Stimulated activated naive CD8-positive, alpha-beta T cell treated with anti-CD3 and anti-CD28 coated beads, Interleukin-15, Interleukin-2, amounts not matched to agents 100 ng/mL and 50 ng/mL, for 24 hours (primary cell): ENCODE results near the gene RPLP2.
A peak's percentile ranks its signal among the peaks of the same experiment; 100 is the strongest.

Experiments used
- H3K27ac Mint-ChIP-seq: one replicate; pipeline ENCODE4 v1.8.0; 2021; ENCODE audit warnings: mild to moderate bottlenecking, mixed read lengths
- H3K27me3 Mint-ChIP-seq: one replicate; pipeline ENCODE4 v1.8.0; 2021; ENCODE audit warnings: mixed read lengths
- H3K36me3 Mint-ChIP-seq: one replicate; pipeline ENCODE4 v1.8.0; 2021; ENCODE audit warnings: low read depth, mixed read lengths
- H3K4me1 Mint-ChIP-seq: one replicate; pipeline ENCODE4 v1.8.0; 2021; ENCODE audit warnings: low read depth, mixed read lengths
- H3K4me3 Mint-ChIP-seq: one replicate; pipeline ENCODE4 v1.8.0; 2021; ENCODE audit warnings: mild to moderate bottlenecking, mixed read lengths
- H3K9me3 Mint-ChIP-seq: one replicate; pipeline ENCODE4 v1.8.0; 2021; ENCODE audit warnings: mixed read lengths

Gene RPLP2

DNA sequence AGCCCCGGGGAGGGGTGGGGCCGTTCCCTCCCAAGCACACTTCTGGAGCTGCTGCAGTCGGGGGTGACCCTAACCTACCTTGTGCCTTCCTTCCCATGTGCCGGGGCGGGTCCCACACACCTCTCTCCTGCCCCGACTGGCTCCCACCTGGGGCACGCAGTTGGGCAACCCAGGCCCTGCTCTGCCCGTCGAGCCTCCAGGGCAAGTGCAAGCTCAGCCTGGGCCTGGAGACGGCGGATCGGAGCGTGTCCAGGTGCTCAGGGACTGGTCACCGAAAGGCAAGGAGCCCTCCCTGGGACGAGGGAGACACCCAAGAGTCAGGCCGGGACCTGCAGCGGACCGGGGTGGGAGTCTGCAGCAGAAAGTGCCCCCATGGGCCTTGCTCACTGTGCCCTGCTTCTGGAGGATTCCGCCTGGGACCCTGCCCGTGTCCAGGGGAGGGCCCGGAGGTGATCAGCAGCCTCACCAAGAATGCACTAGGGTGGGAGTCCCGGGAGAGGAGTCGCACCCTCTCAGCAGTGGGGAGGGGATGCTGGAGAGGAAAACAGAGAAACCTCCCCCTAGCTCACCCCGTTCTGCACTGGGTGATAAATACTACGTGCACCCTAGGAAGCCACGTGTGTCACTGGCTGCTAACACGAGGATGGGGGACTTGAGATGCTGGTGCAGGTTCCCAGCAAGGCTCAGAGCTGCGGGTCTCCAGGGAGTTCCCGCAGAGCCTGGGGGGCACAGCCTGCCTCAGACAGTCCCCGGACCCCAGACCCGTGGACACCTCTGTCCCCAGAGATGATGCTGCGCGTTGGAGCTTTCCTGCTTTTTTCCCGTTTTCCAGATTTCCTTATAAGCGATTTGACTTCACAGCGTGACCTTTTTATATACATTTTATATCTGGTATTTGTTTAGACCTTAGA lies 27.2 kb upstream of the RPLP2 start:
- peaks cover 14% of the 10 kb centered on the region for H3K4me1 Mint-ChIP-seq
- H3K27me3 Mint-ChIP-seq, result no peaks in the 10 kb centered on the region
- no peak overlapping the region for H3K4me3 Mint-ChIP-seq
- peaks cover 7% of the 10 kb centered on the region for H3K36me3 Mint-ChIP-seq
- H3K9me3 Mint-ChIP-seq, result no peaks in the 10 kb centered on the region
- no peak overlapping the region for H3K27ac Mint-ChIP-seq

DNA sequence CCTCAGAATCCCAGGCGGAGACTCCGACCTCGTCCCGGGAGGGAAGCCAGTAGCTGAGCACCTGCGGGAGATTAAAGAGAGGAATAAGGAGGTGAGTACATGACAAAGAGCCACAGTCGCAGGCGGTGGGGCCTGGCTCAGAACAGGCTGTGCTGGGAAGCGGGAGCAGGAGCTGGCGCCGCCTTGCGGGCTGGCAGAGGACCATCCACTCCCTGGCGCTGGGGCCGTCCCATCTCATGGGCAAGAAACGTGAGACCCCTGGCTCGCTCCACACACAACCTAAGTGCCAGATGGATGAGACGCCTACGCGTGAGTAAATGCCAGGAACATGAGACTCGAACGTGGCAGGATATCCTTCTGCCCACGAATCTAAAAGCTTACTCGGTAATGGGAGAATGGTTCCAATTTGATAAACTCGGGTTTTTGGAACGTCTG lies 26.2 kb upstream of the RPLP2 start:
- H3K9me3 Mint-ChIP-seq, result no peaks in the 10 kb centered on the region
- peaks cover 12% of the 10 kb centered on the region for H3K4me1 Mint-ChIP-seq
- H3K27me3 Mint-ChIP-seq, result no peaks in the 10 kb centered on the region
- H3K27ac Mint-ChIP-seq, result no peak overlapping the region
- H3K36me3 Mint-ChIP-seq, result peaks cover 7% of the 10 kb centered on the region
- H3K4me3 Mint-ChIP-seq, result no peak overlapping the region

DNA sequence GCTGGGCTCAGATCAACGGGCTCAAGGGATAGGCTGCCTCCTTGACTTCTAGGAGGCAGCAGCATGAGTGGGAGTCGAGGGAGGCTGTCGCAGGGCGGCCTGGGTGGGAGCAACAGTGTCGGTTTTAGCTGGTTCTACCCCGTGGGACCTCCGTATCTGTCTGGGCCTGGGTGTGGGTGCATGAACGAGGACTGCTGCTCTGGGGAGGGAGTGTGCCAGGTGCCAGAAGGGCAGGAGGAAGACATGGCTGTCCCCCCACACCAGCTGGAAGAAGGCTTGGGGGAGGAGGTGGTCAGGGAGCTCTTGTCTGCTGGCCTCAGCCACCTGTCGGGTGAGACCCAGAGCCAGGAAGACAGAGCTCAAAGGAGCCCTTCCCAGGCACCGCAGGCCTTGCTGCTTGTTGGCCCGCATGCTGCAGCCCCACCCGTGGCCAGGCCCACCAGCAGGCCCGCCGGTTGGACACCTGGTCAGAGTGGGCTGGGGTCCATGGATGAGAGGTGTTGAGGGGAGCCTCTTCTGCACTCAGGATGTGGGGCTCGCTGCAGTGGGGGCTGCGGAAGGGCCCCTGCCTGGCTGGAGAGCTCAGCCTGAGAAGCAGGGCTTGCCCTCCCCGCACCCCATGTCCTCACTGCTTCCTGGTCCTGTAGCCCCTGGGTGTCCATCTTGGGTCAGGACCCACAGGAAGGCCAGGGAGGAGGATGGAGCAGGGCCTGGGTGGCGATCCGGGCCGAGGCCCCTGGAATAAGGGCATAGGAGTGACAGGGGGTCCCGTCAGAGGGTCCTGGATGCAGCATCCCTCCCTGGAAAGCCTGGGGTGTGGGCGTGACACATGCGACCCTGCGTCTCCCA lies 23.3 kb upstream of the RPLP2 start:
- no peak overlapping the region for H3K4me3 Mint-ChIP-seq
- H3K9me3 Mint-ChIP-seq, result no peaks in the 10 kb centered on the region
- peaks cover 9% of the 10 kb centered on the region for H3K36me3 Mint-ChIP-seq
- H3K4me1 Mint-ChIP-seq, result no peaks in the 10 kb centered on the region
- H3K27ac Mint-ChIP-seq, result no peak overlapping the region
- H3K27me3 Mint-ChIP-seq, result no peaks in the 10 kb centered on the region

DNA sequence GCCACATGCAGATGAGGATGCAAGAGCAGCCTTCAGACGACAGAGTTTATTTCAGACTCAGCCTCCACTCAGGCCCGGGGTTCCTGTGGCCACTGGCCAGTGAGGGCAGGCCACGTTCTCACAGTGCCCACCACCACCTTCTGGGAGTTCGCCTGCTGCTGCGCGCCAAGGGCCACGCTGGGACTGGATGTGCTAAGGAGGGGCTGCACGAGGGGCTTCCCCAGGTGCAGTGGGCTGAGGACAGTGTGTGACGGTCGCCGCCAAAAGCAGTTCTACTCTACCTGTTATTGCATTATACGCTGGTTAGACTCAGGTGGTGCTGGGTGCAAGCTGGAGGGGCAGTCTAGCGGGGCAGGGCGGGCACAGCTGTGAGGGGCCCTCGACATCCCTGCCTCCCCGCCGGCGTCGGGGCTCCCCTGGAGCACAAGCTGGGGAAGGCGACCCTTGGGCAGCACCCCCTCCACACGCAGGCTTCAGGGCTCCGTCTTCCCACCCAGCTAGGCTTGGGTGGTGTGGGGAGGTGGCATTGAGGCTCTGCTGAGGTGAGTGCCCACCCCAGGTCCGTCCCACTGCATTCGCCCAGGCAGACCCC lies 22.6 kb upstream of the RPLP2 start:
- no peaks in the 10 kb centered on the region for H3K9me3 Mint-ChIP-seq
- no peak overlapping the region for H3K4me3 Mint-ChIP-seq
- no peaks in the 10 kb centered on the region for H3K4me1 Mint-ChIP-seq
- no peaks in the 10 kb centered on the region for H3K27me3 Mint-ChIP-seq
- no peak overlapping the region for H3K27ac Mint-ChIP-seq
- H3K36me3 Mint-ChIP-seq, result peaks cover 12% of the 10 kb centered on the region

DNA sequence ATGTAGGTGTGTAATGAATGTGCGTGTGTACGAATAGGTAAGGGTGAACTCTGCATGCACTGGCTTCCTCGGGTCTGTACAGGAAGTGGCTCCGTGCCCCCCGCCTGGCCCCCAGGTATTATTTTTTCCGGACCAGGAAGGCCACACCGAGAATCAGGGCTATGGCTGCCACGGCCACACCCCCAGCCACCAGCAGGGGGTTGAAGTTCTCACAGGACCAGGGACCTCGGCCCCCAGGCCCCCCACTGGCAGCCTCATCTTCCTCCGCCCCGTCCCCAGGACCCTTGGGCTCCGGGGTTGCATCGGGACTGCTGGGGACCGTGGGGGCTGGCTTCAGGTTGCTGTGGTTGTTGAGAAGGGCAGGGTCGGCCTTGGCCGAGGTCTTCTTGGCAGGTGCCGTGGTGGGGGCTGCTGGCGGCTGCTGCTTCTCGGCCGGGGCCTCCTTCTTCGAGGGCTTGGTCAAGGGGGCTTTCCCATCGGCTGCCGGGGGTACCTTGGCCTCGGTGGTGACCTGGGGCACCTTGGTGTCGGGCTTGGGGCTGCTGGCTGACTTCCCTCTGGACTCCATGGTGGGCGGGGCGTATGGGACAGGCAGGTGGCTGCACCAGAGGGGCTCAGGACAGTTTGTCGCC lies 21.6 kb upstream of the RPLP2 start:
- no peaks in the 10 kb centered on the region for H3K9me3 Mint-ChIP-seq
- H3K27me3 Mint-ChIP-seq, result no peaks in the 10 kb centered on the region
- no peak overlapping the region for H3K4me3 Mint-ChIP-seq
- no peak overlapping the region for H3K27ac Mint-ChIP-seq
- no peaks in the 10 kb centered on the region for H3K4me1 Mint-ChIP-seq
- H3K36me3 Mint-ChIP-seq, result peaks cover 12% of the 10 kb centered on the region

DNA sequence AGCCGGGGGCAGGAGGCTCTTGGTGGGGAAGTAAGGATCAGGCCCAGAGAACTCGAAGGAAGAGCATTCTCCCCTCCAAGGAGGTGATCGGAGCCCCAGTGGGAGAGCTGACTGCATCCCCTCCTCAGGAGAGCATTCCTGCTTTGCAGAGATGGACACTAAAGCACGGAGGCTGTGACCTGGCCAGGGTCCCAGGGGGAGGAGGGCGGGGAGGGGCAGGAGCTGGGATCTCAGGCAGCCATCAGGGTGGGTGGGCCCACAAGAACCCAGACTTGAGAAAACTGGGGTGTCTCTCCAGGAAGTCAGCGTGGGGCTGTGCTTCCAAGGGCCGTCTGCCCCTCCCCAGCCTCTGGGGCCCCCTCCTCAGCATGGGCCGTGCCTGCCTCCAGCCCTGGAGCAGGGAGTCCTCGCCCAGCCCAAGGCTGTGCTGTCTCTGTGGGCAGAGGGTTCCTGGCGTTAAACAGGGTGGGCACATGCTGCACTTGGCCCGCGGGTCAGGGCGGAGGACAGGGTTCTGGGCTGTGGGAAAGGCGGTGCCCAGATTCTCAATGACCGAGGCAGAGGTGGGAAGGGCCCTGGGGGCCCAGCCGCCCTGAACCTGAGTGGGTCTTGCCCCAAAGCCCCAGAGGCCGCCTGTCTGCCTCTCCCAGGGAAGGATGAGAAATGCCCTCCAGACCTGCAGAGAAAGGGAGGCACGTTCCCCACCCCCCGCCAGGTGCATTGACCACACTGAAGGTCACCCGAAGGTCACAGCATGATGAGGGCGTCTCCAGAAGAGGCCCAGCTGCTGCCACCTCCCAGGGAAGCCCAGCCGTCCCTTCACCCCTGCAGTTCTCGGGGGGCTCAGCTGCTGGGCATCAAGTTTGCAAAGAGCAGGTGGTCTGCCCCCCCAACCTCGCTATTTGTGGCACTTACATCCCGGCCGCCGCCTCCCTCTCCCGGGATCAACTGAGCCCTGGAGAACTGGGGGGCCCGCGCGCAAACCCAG lies 20.5 kb upstream of the RPLP2 start:
- Mint-ChIP-seq H3K4me1 (no peaks in the 10 kb centered on the region), H3K9me3 (no peaks in the 10 kb centered on the region), H3K27me3 (no peaks in the 10 kb centered on the region), H3K36me3 (peaks cover 9% of the 10 kb centered on the region), H3K27ac (no peak overlapping the region), H3K4me3 (peak overlapping the region; percentile 20)

DNA sequence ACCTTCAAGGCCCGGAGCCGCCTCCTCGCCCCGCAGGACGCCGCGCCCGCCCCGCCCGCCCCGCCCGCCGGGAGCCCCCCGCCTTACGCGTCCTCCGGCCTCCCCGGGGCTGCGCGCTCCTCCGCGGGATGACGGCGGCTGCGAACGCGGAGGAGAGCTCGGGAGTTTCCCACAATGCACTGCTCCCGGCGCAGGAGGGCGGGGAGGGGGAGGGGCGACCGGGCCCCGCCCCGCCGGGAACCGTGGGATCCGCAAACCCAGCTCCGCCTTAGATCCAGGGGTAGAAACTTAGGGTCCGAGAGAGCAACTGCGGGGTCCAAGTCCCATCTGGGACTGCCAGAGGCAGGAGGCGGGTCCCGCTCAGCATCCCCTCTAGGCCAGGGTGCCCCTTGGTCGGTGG lies 19.8 kb upstream of the RPLP2 start, which contains the start of gene CEND1:
TSS of gene CEND1 (minus strand) at position 148 of the 400 bp plus-strand sequence. CDS start 1,514 bp downstream, outside the sequence.
- Mint-ChIP-seq H3K4me3 (peak within 1 kb of the TSS; percentile 20), H3K27me3 (no peaks in the 10 kb centered on the region), H3K36me3 (peaks cover 9% of the 10 kb centered on the region), H3K4me1 (no peaks in the 10 kb centered on the region), H3K9me3 (no peaks in the 10 kb centered on the region), H3K27ac (no peak within 1 kb of the TSS)

DNA sequence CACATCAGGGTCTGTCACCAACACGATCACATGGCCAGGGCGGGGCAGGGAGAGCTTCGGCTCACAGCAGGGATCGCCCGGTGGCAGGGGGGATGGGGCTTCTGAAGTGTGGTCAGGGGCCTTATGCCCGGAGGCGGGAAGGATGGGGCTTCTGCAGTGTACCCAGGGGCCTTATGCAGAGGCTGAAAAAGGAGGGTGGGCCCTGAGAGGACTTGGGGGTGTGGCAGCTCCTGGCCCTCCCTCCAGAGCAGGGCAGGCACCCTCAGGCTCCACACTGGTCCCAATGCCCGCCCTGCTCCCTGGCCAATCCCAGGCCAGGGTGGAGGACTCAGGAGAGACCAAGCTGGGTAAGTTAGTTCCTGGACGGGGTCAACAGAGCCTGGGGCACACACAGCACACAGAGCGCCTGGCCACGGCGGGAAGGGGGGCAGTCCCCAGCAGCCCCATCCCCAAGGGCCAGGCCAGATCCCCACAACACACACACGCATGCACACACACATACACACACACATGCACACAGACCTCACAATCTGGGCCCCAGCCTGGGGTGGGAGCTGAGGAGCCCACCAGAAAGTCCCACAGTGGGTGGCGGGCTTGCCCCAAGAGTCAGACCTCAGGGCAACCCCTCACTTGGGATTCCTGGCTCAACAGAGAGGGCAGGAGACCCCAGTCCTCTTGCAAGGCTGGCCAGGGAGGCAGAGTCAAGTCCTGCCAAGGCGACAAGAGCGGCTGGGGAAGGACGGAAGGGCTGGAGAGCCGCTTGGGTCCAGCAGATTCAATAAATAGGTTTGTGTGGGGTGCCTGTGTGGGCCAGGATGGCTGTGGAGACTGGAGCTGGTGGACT lies 18.8 kb upstream of the RPLP2 start:
- no peak overlapping the region for H3K4me3 Mint-ChIP-seq
- H3K27me3 Mint-ChIP-seq, result no peaks in the 10 kb centered on the region
- H3K27ac Mint-ChIP-seq, result no peak overlapping the region
- H3K36me3 Mint-ChIP-seq, result peaks cover 9% of the 10 kb centered on the region
- H3K9me3 Mint-ChIP-seq, result no peaks in the 10 kb centered on the region
- H3K4me1 Mint-ChIP-seq, result peaks cover 1% of the 10 kb centered on the region

DNA sequence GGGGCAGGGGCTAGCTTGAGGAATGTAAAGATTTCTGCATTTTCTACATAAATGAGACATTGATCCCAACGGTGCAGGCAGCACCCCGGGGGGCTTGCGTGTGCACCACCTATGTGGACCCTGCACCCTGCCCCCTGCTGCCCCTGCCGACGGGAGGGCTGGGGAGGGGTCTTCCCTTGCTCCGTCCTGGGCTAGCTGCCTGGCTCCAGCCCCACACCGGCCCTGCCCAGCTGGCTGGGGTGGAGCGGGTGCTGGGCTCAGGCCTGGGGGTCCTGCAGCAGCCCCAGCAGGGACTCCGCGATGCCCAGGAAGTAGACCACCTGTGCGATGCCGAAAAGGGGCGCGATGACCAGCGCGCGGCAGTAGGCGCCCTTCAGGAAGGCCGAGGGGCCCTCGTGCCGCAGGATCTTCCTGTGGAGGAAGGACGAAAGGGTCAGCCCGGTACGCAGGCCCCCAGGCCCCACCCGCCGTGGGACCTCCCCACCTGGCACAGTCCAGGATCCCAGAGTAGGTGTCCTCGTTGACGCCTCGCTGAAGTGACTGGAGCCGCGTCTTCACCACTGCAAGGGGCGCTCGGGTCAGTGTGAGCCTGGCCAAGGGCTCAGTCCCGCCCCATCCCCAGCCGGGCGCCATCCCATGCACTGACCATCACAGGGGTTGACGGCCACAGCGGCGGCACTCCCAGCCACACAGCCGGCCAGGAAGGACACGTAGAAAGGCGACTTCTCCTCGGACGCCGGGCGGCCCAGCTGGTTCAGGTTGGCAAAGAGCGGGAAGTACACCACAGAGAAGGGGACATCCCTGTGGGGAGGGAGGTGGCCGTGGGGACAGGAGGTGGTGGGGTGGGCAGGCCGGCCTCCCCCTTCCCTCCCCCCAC lies 17.9 kb upstream of the RPLP2 start:
- Mint-ChIP-seq H3K4me3 (no peak overlapping the region), H3K36me3 (peaks cover 9% of the 10 kb centered on the region), H3K27me3 (no peaks in the 10 kb centered on the region), H3K27ac (no peak overlapping the region), H3K4me1 (peaks cover 8% of the 10 kb centered on the region), H3K9me3 (no peaks in the 10 kb centered on the region)

DNA sequence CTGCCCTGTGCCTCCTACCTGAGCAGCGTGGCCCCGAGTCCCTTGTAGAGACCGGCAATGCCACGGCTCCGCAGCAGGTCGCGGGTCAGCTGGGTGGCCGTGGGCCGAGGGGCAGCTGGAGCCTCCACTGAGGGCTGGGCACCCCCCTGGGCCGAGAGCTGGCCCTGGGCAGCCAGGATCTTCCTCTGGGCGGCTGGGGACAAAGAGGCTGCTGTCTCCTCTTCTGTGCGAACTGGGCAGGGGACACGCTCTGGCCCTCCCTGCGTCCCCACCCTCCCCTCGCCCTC lies 17.3 kb upstream of the RPLP2 start:
- peaks cover 9% of the 10 kb centered on the region for H3K36me3 Mint-ChIP-seq
- H3K27ac Mint-ChIP-seq, result no peak overlapping the region
- H3K27me3 Mint-ChIP-seq, result no peaks in the 10 kb centered on the region
- H3K9me3 Mint-ChIP-seq, result no peaks in the 10 kb centered on the region
- H3K4me3 Mint-ChIP-seq, result no peak overlapping the region
- H3K4me1 Mint-ChIP-seq, result peaks cover 10% of the 10 kb centered on the region

DNA sequence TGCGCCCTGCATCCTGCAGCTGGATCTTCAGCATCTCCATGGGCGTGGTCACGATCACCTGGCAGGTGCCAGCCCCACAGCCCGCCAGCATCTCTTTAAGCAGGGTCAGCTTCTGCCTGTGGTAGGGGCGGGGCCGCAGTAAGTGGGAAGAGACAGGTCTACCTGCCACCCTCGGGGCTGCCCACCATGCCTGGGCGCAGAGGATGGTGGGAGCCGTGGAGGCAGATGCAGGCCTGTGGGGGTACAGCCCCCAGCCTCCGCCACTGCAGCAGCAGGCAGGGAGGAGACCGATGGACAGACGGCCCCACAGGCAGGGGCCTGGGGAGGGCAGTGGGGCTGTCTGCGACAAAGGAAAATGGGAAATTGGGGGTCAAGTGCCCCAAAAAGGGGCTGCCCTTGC lies 16.9 kb upstream of the RPLP2 start:
- Mint-ChIP-seq H3K4me1 (peaks cover 10% of the 10 kb centered on the region), H3K27me3 (no peaks in the 10 kb centered on the region), H3K27ac (no peak overlapping the region), H3K36me3 (peaks cover 9% of the 10 kb centered on the region), H3K9me3 (no peaks in the 10 kb centered on the region), H3K4me3 (no peak overlapping the region)

DNA sequence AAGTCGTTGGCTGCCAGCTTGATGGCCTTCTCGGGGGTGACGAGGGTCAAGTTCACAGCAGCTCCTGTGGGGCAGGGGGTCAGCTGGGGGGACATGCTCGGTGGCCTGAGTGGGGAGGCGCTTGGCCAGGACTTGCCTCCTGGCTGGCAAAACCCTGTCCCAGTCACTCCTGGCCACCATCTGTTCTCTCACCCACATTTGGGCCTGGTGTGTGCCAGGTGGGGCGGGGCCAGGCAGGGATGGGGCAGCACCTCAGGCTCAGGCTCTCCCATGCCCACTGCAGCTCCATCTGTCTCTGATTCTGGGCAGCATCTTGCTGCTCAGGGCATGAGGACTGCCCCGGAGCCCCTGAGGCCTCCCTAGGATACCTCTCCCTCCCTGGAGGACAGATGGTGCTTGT lies 16.2 kb upstream of the RPLP2 start:
- H3K9me3 Mint-ChIP-seq, result no peaks in the 10 kb centered on the region
- H3K36me3 Mint-ChIP-seq, result peaks cover 9% of the 10 kb centered on the region
- no peaks in the 10 kb centered on the region for H3K27me3 Mint-ChIP-seq
- H3K4me1 Mint-ChIP-seq, result peaks cover 10% of the 10 kb centered on the region
- H3K27ac Mint-ChIP-seq, result no peak overlapping the region
- no peak overlapping the region for H3K4me3 Mint-ChIP-seq
